ENCODE measurements around the gene DHX34.

DHX34 gene

DNA sequence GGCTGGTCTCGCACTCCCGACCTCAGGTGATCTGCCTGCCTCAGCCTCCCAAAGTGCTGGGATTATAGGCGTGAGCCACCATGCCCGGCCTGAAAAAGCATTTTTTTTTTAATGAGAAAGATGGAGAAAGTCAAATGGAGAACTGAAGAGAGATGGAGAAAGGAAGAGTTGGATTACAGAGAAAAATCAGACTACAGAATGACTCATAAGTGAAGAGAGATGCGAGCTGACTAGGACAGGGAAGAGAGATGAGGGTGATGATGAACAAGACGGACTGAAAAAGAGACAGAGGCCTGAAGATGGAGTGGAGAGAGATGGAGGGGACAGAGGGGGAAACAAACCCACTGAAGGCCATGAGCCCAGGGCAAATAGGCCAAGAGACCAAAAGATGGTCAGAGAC is 1.5 kb downstream of the DHX34 start:
- ChIA-PET CTCF (interaction anchor here (1.9 to 4.0 kb wide), 5 partner anchors 9 to 86 kb away, joined by 8 to 39 read pairs (median 20); no protein-coding TSS in a partner anchor), POLR2A (no interaction called here)
- TF ChIP-seq, protein P1, sequence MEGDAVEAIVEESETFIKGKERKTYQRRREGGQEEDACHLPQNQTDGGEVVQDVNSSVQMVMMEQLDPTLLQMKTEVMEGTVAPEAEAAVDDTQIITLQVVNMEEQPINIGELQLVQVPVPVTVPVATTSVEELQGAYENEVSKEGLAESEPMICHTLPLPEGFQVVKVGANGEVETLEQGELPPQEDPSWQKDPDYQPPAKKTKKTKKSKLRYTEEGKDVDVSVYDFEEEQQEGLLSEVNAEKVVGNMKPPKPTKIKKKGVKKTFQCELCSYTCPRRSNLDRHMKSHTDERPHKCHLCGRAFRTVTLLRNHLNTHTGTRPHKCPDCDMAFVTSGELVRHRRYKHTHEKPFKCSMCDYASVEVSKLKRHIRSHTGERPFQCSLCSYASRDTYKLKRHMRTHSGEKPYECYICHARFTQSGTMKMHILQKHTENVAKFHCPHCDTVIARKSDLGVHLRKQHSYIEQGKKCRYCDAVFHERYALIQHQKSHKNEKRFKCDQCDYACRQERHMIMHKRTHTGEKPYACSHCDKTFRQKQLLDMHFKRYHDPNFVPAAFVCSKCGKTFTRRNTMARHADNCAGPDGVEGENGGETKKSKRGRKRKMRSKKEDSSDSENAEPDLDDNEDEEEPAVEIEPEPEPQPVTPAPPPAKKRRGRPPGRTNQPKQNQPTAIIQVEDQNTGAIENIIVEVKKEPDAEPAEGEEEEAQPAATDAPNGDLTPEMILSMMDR (IDR thresholded peaks at IDR 0.05; ENCODE audit: control extremely low read depth, extremely low read depth, low read depth, missing control alignments), result no peak
- no peak for DNase-seq (ENCODE audit: extremely low spot score)

DNA sequence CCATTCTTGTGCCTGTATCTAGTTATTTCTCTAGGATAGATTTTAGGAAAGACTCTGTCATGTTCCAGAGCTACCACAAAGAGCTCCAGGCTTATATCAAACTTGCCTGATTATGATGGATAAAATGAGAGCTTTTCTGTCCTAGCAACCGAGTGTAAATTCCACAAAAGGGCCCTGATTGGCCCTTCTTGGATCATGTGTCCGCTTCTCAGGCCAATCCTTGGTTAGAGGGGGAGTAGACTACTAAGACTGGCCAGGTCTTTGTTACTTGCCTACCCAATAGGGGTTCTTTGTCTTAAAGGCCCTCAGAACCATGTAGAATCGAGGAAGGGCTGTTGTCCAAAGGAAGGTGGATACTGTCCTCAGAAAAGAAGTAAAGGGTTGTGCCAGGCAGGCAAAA is 2.4 kb downstream of the DHX34 start:
- CTCF ChIA-PET, result interaction anchor here (1.1 to 1.9 kb wide), 2 partner anchors 10 to 40 kb away, joined by 5 to 8 read pairs; no protein-coding TSS in a partner anchor
- POLR2A ChIA-PET, result no interaction called here
- no peak for DNase-seq (ENCODE audit: extremely low spot score)
- TF ChIP-seq, protein P1 (IDR thresholded peaks at IDR 0.05; ENCODE audit: control extremely low read depth, extremely low read depth, low read depth, missing control alignments), result no peak

DNA sequence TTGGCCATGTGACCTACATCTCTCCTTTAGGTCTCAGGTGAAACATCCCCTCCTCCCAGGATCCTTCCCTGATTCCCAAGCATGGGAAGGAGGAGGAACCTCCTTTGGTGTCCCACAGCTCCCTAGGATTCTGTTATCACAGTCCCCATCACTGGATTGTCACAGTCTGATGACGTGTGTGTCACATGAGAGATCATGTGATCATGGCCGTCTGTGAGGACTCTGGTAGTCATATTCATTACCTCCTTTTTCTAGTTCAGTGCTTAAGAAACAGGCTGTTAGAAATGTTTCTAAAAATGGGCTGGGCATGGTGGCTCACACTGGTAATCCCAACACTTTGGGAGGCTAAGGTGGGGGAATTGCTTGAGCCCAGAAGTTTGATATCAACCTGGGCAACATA is 3.0 kb downstream of the DHX34 start:
- TF ChIP-seq, protein P1 (IDR thresholded peaks at IDR 0.05; ENCODE audit: control extremely low read depth, extremely low read depth, low read depth, missing control alignments), result no peak
- CTCF ChIA-PET, result interaction anchor here (1.1 to 1.9 kb wide), 2 partner anchors 10 to 39 kb away, joined by 5 to 8 read pairs; no protein-coding TSS in a partner anchor
- POLR2A ChIA-PET, result no interaction called here
- DNase-seq (ENCODE audit: extremely low spot score), result no peak

DNA sequence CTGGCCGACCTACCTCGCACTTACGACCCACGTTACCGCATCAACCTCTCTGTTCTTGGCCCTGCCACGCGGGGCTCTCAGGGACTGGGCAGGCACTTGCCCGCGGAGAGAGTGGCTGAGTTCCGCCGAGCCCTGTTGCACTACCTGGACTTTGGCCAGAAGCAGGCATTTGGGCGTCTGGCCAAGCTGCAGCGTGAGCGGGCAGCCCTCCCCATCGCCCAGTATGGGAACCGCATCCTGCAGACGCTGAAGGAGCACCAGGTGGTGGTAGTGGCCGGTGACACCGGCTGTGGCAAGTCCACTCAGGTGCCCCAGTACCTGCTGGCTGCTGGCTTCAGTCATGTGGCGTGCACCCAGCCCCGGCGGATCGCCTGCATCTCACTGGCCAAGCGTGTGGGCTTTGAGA is 4.2 kb downstream of the DHX34 start:
- TF ChIP-seq, protein P1 (IDR thresholded peaks at IDR 0.05; ENCODE audit: control extremely low read depth, extremely low read depth, low read depth, missing control alignments), result no peak
- CTCF ChIA-PET, result no interaction called here
- DNase-seq (ENCODE audit: extremely low spot score), result no peak
- POLR2A ChIA-PET, result no interaction called here

DNA sequence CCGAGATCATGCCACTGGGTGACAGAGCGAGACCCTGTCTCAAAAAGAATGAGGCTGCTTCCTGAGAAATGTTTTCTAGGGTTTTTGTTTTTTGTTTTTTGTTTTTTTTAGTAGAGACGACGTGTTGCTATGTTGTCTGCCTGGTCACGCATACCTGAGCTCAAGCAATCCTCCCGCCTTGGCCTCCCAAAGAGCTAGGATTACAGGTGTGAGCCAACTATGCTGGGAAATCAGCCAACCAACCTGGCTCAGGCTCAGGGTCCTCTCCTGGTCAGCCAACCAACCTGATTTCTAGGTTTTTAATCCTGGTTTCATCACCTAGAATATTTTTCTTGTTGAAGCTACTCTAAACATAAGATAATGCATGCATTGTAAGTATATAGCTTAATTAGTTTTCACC is 7.8 kb downstream of the DHX34 start:
- DNase-seq (ENCODE audit: extremely low spot score), result no peak
- POLR2A ChIA-PET, result no interaction called here
- CTCF ChIA-PET, result interaction anchor here (1.1 to 6.0 kb wide), 3 partner anchors 8 to 61 kb away, joined by 3 to 39 read pairs (median 9); partner anchors contain the start of gene DHX34
- TF ChIP-seq, protein P1 (IDR thresholded peaks at IDR 0.05; ENCODE audit: control extremely low read depth, extremely low read depth, low read depth, missing control alignments), result no peak

DNA sequence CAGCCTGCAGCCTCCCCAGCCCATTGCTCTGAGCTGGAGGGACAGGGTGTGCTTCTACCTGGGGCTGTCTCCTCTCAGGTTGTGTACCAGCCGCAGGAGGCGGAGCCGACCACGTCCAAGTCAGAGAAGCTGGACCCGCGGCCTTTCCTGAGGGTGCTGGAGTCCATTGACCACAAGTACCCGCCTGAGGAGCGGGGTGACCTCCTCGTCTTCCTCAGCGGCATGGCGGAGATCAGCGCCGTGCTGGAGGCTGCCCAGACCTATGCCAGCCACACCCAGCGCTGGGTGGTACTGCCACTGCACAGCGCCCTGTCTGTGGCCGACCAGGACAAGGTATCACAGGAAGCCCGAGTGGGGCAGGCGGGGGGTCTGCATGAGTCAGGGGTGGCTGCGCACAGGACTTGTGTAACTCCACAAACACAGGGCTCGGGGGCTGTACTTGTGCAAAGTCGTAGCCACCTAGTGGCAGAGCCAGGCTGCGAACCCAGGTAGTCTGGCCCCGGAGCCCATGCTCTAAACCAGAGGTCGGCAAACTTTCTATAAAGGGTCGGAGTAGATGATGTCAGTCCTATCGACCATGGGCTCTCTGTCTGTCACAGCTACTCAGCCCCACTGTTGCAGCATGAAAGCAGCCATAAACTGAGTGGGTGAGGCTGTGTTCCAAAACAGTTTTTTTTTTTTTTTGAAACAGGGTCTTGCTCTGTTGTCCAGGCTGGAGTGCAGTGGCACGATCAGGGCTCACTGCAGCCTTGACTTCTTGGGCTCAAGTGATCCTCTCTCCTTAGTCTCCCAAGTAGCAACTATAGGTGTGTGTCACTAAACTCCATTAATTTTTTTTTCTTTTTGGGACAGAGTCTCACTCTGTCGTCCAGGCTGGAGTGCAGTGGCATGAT is 8.9 kb downstream of the DHX34 start:
- TF ChIP-seq, protein P1 (IDR thresholded peaks at IDR 0.05; ENCODE audit: control extremely low read depth, extremely low read depth, low read depth, missing control alignments), result peak; percentile 18
- no peak for DNase-seq (ENCODE audit: extremely low spot score)
- ChIA-PET CTCF (interaction anchor here (2.9 to 6.0 kb wide), 2 partner anchors 9 to 33 kb away, joined by 9 to 39 read pairs; partner anchors contain the start of gene DHX34), POLR2A (no interaction called here)
